Measurements from ENCODE around the gene SORBS1.

The SORBS1 gene

DNA sequence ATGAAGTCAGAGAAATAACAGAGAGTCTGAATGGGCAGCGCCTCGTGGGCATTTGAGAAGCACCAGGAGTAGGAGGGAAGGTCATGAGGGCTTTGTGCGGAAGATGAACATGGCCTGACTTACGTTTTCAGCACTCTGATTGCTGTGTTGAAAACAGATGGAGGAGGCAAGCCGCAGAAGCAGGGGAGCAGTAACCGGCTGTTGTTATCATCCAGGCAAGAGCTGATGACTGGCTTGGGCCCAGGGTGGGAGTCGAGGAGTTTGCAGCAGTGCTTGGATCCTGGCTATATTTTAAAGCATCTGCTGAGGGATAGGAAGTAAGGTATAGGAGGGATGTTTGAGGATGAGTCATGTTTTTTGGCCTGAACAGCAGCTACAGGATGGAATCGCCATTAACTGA lies 257.6 kb downstream of the SORBS1 start:
- TF ChIP-seq ESRRG (CRISPR knock-in tag; IDR thresholded peaks at IDR 0.05) (no peak), ZNF70 (CRISPR knock-in tag; IDR thresholded peaks at IDR 0.05) (no peak), ZC3H10 (CRISPR knock-in tag; IDR thresholded peaks at IDR 0.05) (no peak)
- no peak for ATAC-seq

DNA sequence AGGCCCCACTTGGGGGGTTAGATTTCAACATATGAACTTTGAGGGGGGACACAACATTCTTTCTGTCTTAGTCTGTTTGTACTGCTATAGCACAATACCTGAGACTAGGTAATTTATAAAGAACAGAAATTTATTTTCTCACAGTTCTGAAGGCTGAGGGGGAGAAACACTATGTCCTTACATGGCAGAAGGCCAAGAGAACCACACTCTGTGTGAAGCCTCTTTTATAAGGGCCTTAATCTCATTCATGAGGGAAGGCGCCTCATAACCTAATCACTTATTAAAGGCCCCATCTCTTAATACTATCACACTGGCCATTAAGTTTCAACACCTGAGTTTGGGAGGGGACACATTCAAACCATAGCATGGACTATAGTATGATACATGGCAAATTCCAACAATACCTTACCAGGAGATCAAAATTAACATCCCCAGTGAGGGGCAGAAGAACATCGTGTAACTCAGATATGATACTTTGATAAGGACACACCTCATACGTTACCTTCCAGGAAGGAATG lies 261.1 kb downstream of the SORBS1 start:
- no peak for ATAC-seq
- no peak for TF ChIP-seq ZNF70 (CRISPR knock-in tag; IDR thresholded peaks at IDR 0.05)
- no peak for TF ChIP-seq ARNTL (CRISPR knock-in tag; IDR thresholded peaks at IDR 0.05; ENCODE audit: borderline replicate concordance, low read depth)
- no peak for TF ChIP-seq ZFP3 (CRISPR knock-in tag; IDR thresholded peaks at IDR 0.05)
- no peak for TF ChIP-seq GLIS3 (CRISPR knock-in tag; IDR thresholded peaks at IDR 0.05)
- TF ChIP-seq, protein P1, sequence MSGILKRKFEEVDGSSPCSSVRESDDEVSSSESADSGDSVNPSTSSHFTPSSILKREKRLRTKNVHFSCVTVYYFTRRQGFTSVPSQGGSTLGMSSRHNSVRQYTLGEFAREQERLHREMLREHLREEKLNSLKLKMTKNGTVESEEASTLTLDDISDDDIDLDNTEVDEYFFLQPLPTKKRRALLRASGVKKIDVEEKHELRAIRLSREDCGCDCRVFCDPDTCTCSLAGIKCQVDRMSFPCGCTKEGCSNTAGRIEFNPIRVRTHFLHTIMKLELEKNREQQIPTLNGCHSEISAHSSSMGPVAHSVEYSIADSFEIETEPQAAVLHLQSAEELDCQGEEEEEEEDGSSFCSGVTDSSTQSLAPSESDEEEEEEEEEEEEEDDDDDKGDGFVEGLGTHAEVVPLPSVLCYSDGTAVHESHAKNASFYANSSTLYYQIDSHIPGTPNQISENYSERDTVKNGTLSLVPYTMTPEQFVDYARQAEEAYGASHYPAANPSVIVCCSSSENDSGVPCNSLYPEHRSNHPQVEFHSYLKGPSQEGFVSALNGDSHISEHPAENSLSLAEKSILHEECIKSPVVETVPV (CRISPR knock-in tag; IDR thresholded peaks at IDR 0.05): no peak
- TF ChIP-seq, protein P2, sequence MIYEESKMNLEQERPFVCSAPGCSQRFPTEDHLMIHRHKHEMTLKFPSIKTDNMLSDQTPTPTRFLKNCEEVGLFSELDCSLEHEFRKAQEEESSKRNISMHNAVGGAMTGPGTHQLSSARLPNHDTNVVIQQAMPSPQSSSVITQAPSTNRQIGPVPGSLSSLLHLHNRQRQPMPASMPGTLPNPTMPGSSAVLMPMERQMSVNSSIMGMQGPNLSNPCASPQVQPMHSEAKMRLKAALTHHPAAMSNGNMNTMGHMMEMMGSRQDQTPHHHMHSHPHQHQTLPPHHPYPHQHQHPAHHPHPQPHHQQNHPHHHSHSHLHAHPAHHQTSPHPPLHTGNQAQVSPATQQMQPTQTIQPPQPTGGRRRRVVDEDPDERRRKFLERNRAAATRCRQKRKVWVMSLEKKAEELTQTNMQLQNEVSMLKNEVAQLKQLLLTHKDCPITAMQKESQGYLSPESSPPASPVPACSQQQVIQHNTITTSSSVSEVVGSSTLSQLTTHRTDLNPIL (CRISPR knock-in tag; IDR thresholded peaks at IDR 0.05; ENCODE audit: low read depth): no peak
- TF ChIP-seq ISL1 (CRISPR knock-in tag; IDR thresholded peaks at IDR 0.05): no peak
- no peak for TF ChIP-seq RARB (CRISPR knock-in tag; IDR thresholded peaks at IDR 0.05)

DNA sequence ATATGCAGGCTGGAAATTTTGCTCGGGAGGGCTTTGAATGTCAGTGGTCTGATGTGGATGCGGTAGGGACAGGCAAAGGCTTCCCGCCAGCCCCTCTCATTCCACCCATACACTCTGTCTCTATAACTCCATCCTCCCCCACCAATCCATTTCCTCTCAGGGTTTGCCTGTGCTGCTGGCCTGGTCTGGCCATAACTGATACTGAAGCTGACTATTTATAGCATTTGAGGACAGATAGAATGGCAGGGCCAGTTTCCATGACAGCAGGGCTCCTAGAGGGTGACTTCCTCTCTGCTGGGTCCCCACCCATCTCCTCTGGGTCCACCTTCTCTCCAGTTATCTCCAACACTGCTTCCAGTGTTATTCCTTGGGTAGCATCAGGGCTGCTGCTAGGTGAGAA lies 263.8 kb downstream of the SORBS1 start:
- TF ChIP-seq ISL1 (CRISPR knock-in tag; IDR thresholded peaks at IDR 0.05) (no peak), ARNTL (CRISPR knock-in tag; IDR thresholded peaks at IDR 0.05; ENCODE audit: borderline replicate concordance, low read depth) (no peak), ZC3H10 (CRISPR knock-in tag; IDR thresholded peaks at IDR 0.05) (no peak), ZNF70 (CRISPR knock-in tag; IDR thresholded peaks at IDR 0.05) (no peak), TCF4 (CRISPR knock-in tag; IDR thresholded peaks at IDR 0.05; ENCODE audit: borderline replicate concordance) (no peak), TOX (CRISPR knock-in tag; IDR thresholded peaks at IDR 0.05; ENCODE audit: borderline replicate concordance) (no peak), OSR1 (CRISPR knock-in tag; IDR thresholded peaks at IDR 0.05) (no peak), ESRRG (CRISPR knock-in tag; IDR thresholded peaks at IDR 0.05) (no peak), GLIS3 (CRISPR knock-in tag; IDR thresholded peaks at IDR 0.05) (no peak)
- TF ChIP-seq, protein P3, sequence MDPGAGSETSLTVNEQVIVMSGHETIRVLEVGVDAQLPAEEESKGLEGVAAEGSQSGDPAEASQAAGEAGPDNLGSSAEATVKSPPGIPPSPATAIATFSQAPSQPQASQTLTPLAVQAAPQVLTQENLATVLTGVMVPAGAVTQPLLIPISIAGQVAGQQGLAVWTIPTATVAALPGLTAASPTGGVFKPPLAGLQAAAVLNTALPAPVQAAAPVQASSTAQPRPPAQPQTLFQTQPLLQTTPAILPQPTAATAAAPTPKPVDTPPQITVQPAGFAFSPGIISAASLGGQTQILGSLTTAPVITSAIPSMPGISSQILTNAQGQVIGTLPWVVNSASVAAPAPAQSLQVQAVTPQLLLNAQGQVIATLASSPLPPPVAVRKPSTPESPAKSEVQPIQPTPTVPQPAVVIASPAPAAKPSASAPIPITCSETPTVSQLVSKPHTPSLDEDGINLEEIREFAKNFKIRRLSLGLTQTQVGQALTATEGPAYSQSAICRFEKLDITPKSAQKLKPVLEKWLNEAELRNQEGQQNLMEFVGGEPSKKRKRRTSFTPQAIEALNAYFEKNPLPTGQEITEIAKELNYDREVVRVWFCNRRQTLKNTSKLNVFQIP (CRISPR knock-in tag; IDR thresholded peaks at IDR 0.05; ENCODE audit: borderline replicate concordance, low read depth): no peak
- no peak for ATAC-seq

DNA sequence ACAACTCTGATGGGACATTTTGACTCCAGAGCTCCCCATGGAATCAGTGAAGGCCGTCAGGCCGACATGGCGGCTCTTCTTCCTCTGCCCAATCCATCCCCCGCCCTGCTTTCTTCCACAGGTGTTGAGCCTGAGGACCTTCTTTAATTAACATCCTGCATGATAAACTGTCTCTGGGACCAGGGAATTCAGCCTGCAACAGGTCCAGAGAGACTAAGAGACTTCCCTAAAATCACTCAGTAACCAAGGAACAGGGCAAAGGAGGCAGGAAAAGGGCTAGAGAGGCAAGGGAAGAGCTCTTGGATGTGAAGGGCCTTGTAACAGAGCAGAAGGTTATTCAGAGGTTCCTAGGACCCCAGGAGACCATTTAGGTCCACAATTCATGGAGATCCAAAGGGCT lies 264.4 kb downstream of the SORBS1 start:
- TF ChIP-seq ARNTL (CRISPR knock-in tag; IDR thresholded peaks at IDR 0.05; ENCODE audit: borderline replicate concordance, low read depth) (no peak), ZNF70 (CRISPR knock-in tag; IDR thresholded peaks at IDR 0.05) (no peak), CSDC2 (CRISPR knock-in tag; IDR thresholded peaks at IDR 0.05) (no peak), SNAI2 (CRISPR knock-in tag; IDR thresholded peaks at IDR 0.05) (no peak), ZFP30 (CRISPR knock-in tag; IDR thresholded peaks at IDR 0.05) (no peak), OSR1 (CRISPR knock-in tag; IDR thresholded peaks at IDR 0.05) (no peak)
- ATAC-seq: no peak

DNA sequence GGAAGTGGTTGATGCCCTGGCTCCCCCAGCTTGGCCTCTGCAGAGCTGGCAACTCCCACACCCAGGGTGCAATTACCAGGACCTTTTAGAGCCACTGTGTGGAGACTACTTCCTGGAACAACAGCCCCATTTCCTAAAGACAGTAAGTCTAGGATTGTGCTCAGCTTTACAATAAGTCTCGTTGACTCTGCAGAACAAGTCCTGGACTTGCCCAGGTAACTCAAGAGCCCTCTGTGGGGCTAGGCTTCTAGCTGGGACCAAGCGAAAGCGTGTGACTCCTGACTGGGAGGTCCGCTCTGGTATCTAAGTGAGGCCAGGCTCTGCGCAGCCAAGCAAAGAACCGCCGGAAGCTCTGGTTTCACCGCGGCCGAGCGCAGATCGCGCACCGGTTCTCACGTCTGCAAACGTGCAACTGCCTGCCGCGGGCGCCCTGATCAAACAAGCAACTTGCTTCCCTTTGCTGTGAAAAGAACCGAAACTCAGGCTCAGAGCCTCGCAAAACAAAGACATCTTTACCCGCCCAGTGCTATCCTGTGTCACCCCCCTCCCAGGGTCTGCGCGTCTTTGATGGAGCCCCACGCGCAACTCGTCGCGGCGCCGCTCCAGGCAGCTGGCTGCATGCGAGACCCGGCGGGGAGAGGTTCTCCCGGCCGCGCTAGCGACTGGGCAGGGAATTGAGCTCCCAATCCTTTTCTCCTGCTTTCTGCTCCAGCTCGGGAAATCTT lies 266.0 kb downstream of the SORBS1 start:
- TF ChIP-seq OSR1 (CRISPR knock-in tag; IDR thresholded peaks at IDR 0.05) (no peak), RARB (CRISPR knock-in tag; IDR thresholded peaks at IDR 0.05) (no peak), TOX (CRISPR knock-in tag; IDR thresholded peaks at IDR 0.05; ENCODE audit: borderline replicate concordance) (no peak), ZNF70 (CRISPR knock-in tag; IDR thresholded peaks at IDR 0.05) (no peak), ESRRG (CRISPR knock-in tag; IDR thresholded peaks at IDR 0.05) (no peak), TCF4 (CRISPR knock-in tag; IDR thresholded peaks at IDR 0.05; ENCODE audit: borderline replicate concordance) (no peak), ZNF565 (CRISPR knock-in tag; conservative IDR thresholded peaks at IDR 0.05; ENCODE audit: low read depth) (no peak), BACH2 (CRISPR knock-in tag; IDR thresholded peaks at IDR 0.05; ENCODE audit: borderline replicate concordance) (no peak)
- TF ChIP-seq, protein P2 (CRISPR knock-in tag; IDR thresholded peaks at IDR 0.05; ENCODE audit: low read depth): no peak
- TF ChIP-seq, protein P3 (CRISPR knock-in tag; IDR thresholded peaks at IDR 0.05; ENCODE audit: borderline replicate concordance, low read depth): no peak
- TF ChIP-seq, protein P4, sequence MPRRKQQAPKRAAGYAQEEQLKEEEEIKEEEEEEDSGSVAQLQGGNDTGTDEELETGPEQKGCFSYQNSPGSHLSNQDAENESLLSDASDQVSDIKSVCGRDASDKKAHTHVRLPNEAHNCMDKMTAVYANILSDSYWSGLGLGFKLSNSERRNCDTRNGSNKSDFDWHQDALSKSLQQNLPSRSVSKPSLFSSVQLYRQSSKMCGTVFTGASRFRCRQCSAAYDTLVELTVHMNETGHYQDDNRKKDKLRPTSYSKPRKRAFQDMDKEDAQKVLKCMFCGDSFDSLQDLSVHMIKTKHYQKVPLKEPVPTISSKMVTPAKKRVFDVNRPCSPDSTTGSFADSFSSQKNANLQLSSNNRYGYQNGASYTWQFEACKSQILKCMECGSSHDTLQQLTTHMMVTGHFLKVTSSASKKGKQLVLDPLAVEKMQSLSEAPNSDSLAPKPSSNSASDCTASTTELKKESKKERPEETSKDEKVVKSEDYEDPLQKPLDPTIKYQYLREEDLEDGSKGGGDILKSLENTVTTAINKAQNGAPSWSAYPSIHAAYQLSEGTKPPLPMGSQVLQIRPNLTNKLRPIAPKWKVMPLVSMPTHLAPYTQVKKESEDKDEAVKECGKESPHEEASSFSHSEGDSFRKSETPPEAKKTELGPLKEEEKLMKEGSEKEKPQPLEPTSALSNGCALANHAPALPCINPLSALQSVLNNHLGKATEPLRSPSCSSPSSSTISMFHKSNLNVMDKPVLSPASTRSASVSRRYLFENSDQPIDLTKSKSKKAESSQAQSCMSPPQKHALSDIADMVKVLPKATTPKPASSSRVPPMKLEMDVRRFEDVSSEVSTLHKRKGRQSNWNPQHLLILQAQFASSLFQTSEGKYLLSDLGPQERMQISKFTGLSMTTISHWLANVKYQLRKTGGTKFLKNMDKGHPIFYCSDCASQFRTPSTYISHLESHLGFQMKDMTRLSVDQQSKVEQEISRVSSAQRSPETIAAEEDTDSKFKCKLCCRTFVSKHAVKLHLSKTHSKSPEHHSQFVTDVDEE (CRISPR knock-in tag; IDR thresholded peaks at IDR 0.05): no peak
- TF ChIP-seq, protein P1 (CRISPR knock-in tag; IDR thresholded peaks at IDR 0.05): no peak
- no peak for ATAC-seq

Measured in SK-N-SH treated with all-trans-retinoic acid at 6 μM for 48 hours (cell line).